Uterus (tissue), 4 donors: ENCODE measurements around the gene CCDC136. TPM values are rescaled to one million over a fixed set of nuclear protein-coding genes. Genes with fewer than 3 reads are reported as not detected.

ENCODE experiments used
- DNase-seq, 2 donors: peaks; one replicate each; pipeline ENCODE4 v3.0.0-alpha.2; 2019 to 2020
- H3K27ac ChIP-seq, 2 donors: fragments of 200-600 bp; sonication (generic); 1 replicate in 1 of 2; 2 replicates in 1 of 2; pipeline ENCODE4 v1.5.1; 2016 to 2018
- H3K27me3 ChIP-seq, 2 donors: fragments of 200-600 bp; sonication (generic); one replicate each; pipeline ENCODE4 v1.5.1; 2018 to 2019; ENCODE audit warnings: control low read depth in 1 of 2
- H3K36me3 ChIP-seq, 2 donors: fragments of 200-600 bp; sonication (generic); one replicate each; pipeline ENCODE4 v1.5.1; 2019; ENCODE audit warnings: control low read depth in 1 of 2
- H3K4me1 ChIP-seq, 2 donors: fragments of 200-600 bp; sonication (generic); one replicate each; pipeline ENCODE4 v1.5.1; 2018 to 2019; ENCODE audit warnings: control low read depth in 1 of 2
- H3K4me3 ChIP-seq, 2 donors: fragments of 200-600 bp; sonication (generic); 1 replicate in 1 of 2; 2 replicates in 1 of 2; pipeline ENCODE4 v1.5.1; 2018 to 2019; ENCODE audit warnings: mild to moderate bottlenecking in 1 of 2
- H3K9me3 ChIP-seq, 2 donors: fragments of 200-600 bp; sonication (generic); one replicate each; pipeline ENCODE4 v1.5.1; 2019; ENCODE audit warnings: control low read depth in 1 of 2
- CTCF ChIP-seq, 4 experiments: fragments of 200-600 bp in 2 of 4; fragments of 450-650 bp in 2 of 4; sonication (generic) in 2 of 4; IDR thresholded peaks; one replicate each; pipeline ENCODE4 v1.5.1; 2016 to 2019; ENCODE audit warnings: antibody characterized with exemption in 4 of 4, mild to moderate bottlenecking in 2 of 4, moderate library complexity in 1 of 4
- POLR2A ChIP-seq, 2 donors: fragments of 450-650 bp; IDR thresholded peaks; one replicate each; pipeline ENCODE4 v1.6.1; 2016; ENCODE audit warnings: antibody characterized with exemption in 2 of 2, mild to moderate bottlenecking in 1 of 2, moderate library complexity in 1 of 2
- intact Hi-C: fragments of 100-400 bp; cut with DNase I; formaldehyde crosslinking; loops from one replicate; pipeline ENCODE4 v1.15.1; 2023; ENCODE audit warnings: low total_unique reads
- total RNA-seq, 4 donors: library from RNA; depleted of rRNA in 3 of 4; stranded (reverse); fragments of >200 nt in 3 of 4; gene quantifications; one replicate each; pipeline versions ENCODE4 v1.1.0 to v1.2.4, GENCODE V29; 2014 to 2023
- donor health status: DM: yes; HTN: yes; CAD: no.

Gene CCDC136
- total RNA-seq, 4 donors from 2014 or later, result 11.5 to 26.4 (median 14.8) TPM

GRCh38 chr7:128831178-128831993, 39.6 kb downstream of the CCDC136 start:
- intact Hi-C loops, result no loop called here
- H3K27ac ChIP-seq, result peak overlapping the region; percentile 92 to 94
- no peaks in the 10 kb centered on the region for H3K36me3 ChIP-seq
- peak overlapping the region; percentile 57 to 70 for H3K4me3 ChIP-seq
- H3K9me3 ChIP-seq, result no peaks in the 10 kb centered on the region
- H3K27me3 ChIP-seq, result no peaks in the 10 kb centered on the region
- H3K4me1 ChIP-seq, result peaks cover 4 to 9% of the 10 kb centered on the region in 2 donors
- TF ChIP-seq POLR2A (IDR thresholded peaks at IDR 0.05), result peak in 1 of 2 donors; percentile 39
- TF ChIP-seq CTCF (IDR thresholded peaks at IDR 0.05), result no peak
- DNase-seq, result peak; percentile 69 to 78

GRCh38 chr7:128831994-128832879, 40.5 kb downstream of the CCDC136 start:
- Histone ChIP-seq H3K4me1 (peaks cover 9 to 10% of the 10 kb centered on the region in 2 donors), H3K36me3 (no peaks in the 10 kb centered on the region), H3K27ac (peak overlapping the region; percentile 92 to 94), H3K9me3 (no peaks in the 10 kb centered on the region), H3K27me3 (no peaks in the 10 kb centered on the region), H3K4me3 (peak overlapping the region; percentile 57 to 70)
- no peak for TF ChIP-seq CTCF (IDR thresholded peaks at IDR 0.05)
- peak; percentile 59 to 64 for DNase-seq
- intact Hi-C loops, result no loop called here

GRCh38 chr7:128832880-128833147, 41.0 kb downstream of the CCDC136 start:
- H3K27ac ChIP-seq, result peak overlapping the region; percentile 92 to 94
- no peak for DNase-seq
- peak overlapping the region; percentile 57 to 70 for H3K4me3 ChIP-seq
- H3K4me1 ChIP-seq, result peaks cover 9 to 10% of the 10 kb centered on the region in 2 donors
- H3K27me3 ChIP-seq, result no peaks in the 10 kb centered on the region
- H3K36me3 ChIP-seq, result no peaks in the 10 kb centered on the region
- H3K9me3 ChIP-seq, result no peaks in the 10 kb centered on the region
- TF ChIP-seq CTCF (IDR thresholded peaks at IDR 0.05), result no peak
- TF ChIP-seq POLR2A (IDR thresholded peaks at IDR 0.05), result no peak
- intact Hi-C loops, result no loop called here

GRCh38 chr7:128833148-128833945, 41.6 kb downstream of the CCDC136 start:
- intact Hi-C loops, result no loop called here
- peaks cover 6 to 10% of the 10 kb centered on the region in 2 donors for H3K4me1 ChIP-seq

More at GRCh38 chr7:128833148-128833945, 41.6 kb downstream of the CCDC136 start:
- TF ChIP-seq POLR2A (IDR thresholded peaks at IDR 0.05), result no peak
- TF ChIP-seq CTCF (IDR thresholded peaks at IDR 0.05), result no peak
- Histone ChIP-seq H3K27ac (peak overlapping the region; percentile 92 to 94), H3K9me3 (no peaks in the 10 kb centered on the region), H3K4me3 (peak overlapping the region; percentile 57 to 70), H3K36me3 (no peaks in the 10 kb centered on the region), H3K27me3 (no peaks in the 10 kb centered on the region)
- peak; percentile 78 to 88 for DNase-seq
